ENCODE results near the gene MEDAG. TPM values are rescaled to one million over a fixed set of nuclear protein-coding genes. Genes with fewer than 3 reads are reported as not detected.
A peak's percentile ranks its signal among the peaks of the same experiment; 100 is the strongest.

MEDAG gene
- polyA plus RNA-seq, 1 of the 3 experiments (the other 2 are of a cell fraction) = not detected

DNA sequence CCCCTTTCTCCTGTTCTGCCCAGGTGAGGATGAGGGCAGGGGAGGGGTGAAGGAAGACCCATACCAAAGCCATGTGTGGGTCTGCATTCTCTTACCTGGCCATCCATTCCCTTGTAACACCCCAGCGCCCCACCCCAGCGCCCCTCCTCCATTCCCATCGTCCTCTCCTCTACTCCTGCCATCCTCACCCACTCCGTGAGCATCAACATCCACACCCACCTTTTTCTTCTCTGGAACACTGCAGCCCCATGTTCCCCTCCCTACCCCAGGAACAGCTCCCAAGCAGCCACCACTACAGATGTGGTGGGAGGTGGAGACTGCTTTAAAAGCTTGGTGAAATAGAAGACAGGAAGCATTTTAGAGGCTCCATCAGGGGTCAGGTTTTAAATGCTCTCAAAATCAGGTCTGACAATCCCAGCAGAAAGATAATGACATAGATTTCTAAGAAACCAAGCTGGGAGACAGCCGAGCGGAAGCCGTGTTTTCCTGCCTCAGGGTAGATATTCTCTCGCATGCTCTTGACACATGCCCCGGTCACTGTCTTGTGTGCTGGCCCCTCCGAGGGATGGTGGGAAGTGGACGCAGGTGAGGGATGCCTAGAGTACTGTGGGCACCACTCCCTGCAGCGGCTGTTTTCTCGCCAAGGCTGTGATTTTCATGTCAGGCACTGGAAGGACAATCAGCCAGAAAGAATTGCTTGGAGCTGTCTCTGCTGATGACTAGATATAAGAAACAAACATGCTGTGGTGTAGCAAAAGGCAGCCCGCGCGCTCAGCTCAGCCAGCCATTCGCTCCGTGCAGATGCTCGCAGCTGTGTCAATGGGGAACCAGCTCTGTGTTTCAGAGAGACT, 9.8 kb downstream of the MEDAG start:
- Histone ChIP-seq H3K36me3 (replicated peaks in 1 of 2; ENCODE audit: control insufficient read depth in 1 of 2, insufficient read depth in 2 of 2, low read length in 1 of 2) (no peaks in the 10 kb centered on the region), H3K4me3 (ENCODE audit: low read depth in 2 of 2, low read length in 1 of 2) (peak overlapping the region in 1 of 2 experiments; percentile 27; a peak in 1 of 4 replicates), H3K9me2 (no peaks in the 10 kb centered on the region), H3K79me2 (ENCODE audit: insufficient read depth) (no peaks in the 10 kb centered on the region), H3K27me3 (ENCODE audit: insufficient read depth) (no peaks in the 10 kb centered on the region), H3K27ac (ENCODE audit: low read depth in 2 of 2, low read length in 1 of 2) (peak overlapping the region in 1 of 2 experiments; percentile 84; a peak in 2 of 4 replicates), H3K4me1 (ENCODE audit: control insufficient read depth in 1 of 2, insufficient read depth in 2 of 2, low read depth in 1 of 2, low read length in 1 of 2) (peaks cover 0 to 28% of the 10 kb centered on the region in 2 experiments; a peak in 2 of 4 replicates), H2AFZ (ENCODE audit: low read depth) (no peak overlapping the region), H3K9me3 (no peaks in the 10 kb centered on the region), H4K20me1 (ENCODE audit: insufficient read depth) (no peaks in the 10 kb centered on the region), H3K9ac (no peak overlapping the region), H3F3A (replicated peaks; ENCODE audit: insufficient read depth) (no peaks in the 10 kb centered on the region), H3K4me2 (peak overlapping the region; percentile 29; the same call in 1 of the 2 replicates)
- POLR2A ChIA-PET = interaction anchor here (0.7 to 1.5 kb wide), 8 partner anchors 9 to 609 kb away, joined by 3 to 6 read pairs (median 4); partner anchors contain the start of gene KATNAL1
- TF ChIP-seq, protein P1, sequence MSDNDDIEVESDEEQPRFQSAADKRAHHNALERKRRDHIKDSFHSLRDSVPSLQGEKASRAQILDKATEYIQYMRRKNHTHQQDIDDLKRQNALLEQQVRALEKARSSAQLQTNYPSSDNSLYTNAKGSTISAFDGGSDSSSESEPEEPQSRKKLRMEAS (IDR thresholded peaks at IDR 0.05; ENCODE audit: low read depth) = no peak
- TF ChIP-seq EP300 (IDR thresholded peaks at IDR 0.05; ENCODE audit: borderline replicate concordance in 1 of 2, low read depth in 1 of 2, low read length in 1 of 2) (peak in 1 of 2 experiments; percentile 42; a peak in 1 of 4 replicates), ELF1 (IDR thresholded peaks at IDR 0.05) (no peak), FOSL2 (IDR thresholded peaks at IDR 0.05; ENCODE audit: borderline replicate concordance, low read depth) (no peak), MXI1 (IDR thresholded peaks at IDR 0.05; ENCODE audit: low read depth, low read length) (peak; percentile 79; the same call in 1 of the 2 replicates), RAD21 (IDR thresholded peaks at IDR 0.05; ENCODE audit: low read length) (peak; percentile 19), RCOR1 (IDR thresholded peaks at IDR 0.05; ENCODE audit: low read length) (peak; percentile 42; the same call in 1 of the 2 replicates), GATA2 (CRISPR knock-in tag; IDR thresholded peaks at IDR 0.05) (peak; percentile 78; the same call in 1 of the 2 replicates), POLR2AphosphoS5 (IDR thresholded peaks at IDR 0.05; ENCODE audit: low read depth, low read length) (no peak), FOXJ3 (CRISPR knock-in tag; IDR thresholded peaks at IDR 0.05) (peak; percentile 83)
- TF ChIP-seq, protein P2, sequence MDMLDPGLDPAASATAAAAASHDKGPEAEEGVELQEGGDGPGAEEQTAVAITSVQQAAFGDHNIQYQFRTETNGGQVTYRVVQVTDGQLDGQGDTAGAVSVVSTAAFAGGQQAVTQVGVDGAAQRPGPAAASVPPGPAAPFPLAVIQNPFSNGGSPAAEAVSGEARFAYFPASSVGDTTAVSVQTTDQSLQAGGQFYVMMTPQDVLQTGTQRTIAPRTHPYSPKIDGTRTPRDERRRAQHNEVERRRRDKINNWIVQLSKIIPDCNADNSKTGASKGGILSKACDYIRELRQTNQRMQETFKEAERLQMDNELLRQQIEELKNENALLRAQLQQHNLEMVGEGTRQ (IDR thresholded peaks at IDR 0.05; ENCODE audit: borderline replicate concordance, low read depth, low read length) = no peak
- CTCF ChIA-PET = interaction anchor here (0.8 to 1.7 kb wide), 9 partner anchors 9 to 129 kb away, joined by 3 to 8 read pairs (median 4); no protein-coding TSS in a partner anchor
- 26% methylated on average over 19 of the region's 19 CpGs for WGBS (ENCODE audit: low lambda C conversion rate)
- peak; percentile 75 for DNase-seq

DNA sequence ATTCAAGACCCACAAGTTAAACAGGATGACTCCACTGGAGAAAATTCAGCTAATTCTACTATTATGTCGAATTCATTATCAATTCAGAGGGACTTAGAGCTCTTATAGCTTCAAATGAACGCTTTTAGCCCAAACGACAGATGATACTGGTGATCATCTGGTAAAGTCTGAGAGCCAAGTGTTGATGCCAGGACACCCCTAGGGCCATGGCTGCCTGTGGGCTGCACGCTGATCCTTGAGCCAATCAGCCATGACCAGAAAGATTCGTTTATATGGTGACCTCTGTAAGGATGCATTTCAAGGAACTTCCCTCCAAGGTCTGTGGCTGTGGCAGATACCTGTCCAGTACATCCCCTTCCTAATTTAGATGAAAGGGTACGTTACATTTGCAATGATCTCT, 10.9 kb downstream of the MEDAG start:
- DNase-seq = no peak
- H3K79me2 ChIP-seq (ENCODE audit: insufficient read depth) = no peaks in the 10 kb centered on the region
- no peaks in the 10 kb centered on the region for H3K9me2 ChIP-seq
- no peak overlapping the region for H2AFZ ChIP-seq (ENCODE audit: low read depth)
- H3K9ac ChIP-seq = no peak overlapping the region
- no peaks in the 10 kb centered on the region for H3K9me3 ChIP-seq
- ChIA-PET POLR2A (interaction anchor here (0.9 to 1.5 kb wide), 4 partner anchors 50 to 610 kb away, joined by 3 to 6 read pairs (median 4); partner anchors contain the start of gene KATNAL1), CTCF (interaction anchor here (1.0 to 1.7 kb wide), 6 partner anchors 10 to 128 kb away, joined by 3 to 8 read pairs (median 4); no protein-coding TSS in a partner anchor)
- no peaks in the 10 kb centered on the region for H4K20me1 ChIP-seq (ENCODE audit: insufficient read depth)
- H3K36me3 ChIP-seq (replicated peaks in 1 of 2; ENCODE audit: control insufficient read depth in 1 of 2, insufficient read depth in 2 of 2, low read length in 1 of 2) = no peaks in the 10 kb centered on the region
- TF ChIP-seq ELF1 (IDR thresholded peaks at IDR 0.05) (no peak), TAF1 (IDR thresholded peaks at IDR 0.05; ENCODE audit: borderline replicate concordance, low read depth, low read length) (no peak), EP300 (IDR thresholded peaks at IDR 0.05; ENCODE audit: borderline replicate concordance in 1 of 2, low read depth in 1 of 2, low read length in 1 of 2) (no peak), JUND (IDR thresholded peaks at IDR 0.05) (no peak), FOXJ3 (CRISPR knock-in tag; IDR thresholded peaks at IDR 0.05) (no peak), SIN3A (IDR thresholded peaks at IDR 0.05; ENCODE audit: borderline replicate concordance, low read depth, low read length) (no peak), GATA2 (CRISPR knock-in tag; IDR thresholded peaks at IDR 0.05) (no peak), NRF1 (IDR thresholded peaks at IDR 0.05; ENCODE audit: low read depth, low read length) (no peak), NFIC (IDR thresholded peaks at IDR 0.05; ENCODE audit: borderline replicate concordance) (no peak), MEF2A (IDR thresholded peaks at IDR 0.05; ENCODE audit: borderline replicate concordance, low read depth) (no peak), POLR2AphosphoS5 (IDR thresholded peaks at IDR 0.05; ENCODE audit: low read depth, low read length) (no peak), RAD21 (IDR thresholded peaks at IDR 0.05; ENCODE audit: low read length) (no peak), GABPA (IDR thresholded peaks at IDR 0.05; ENCODE audit: low read depth) (no peak), RFX5 (IDR thresholded peaks at IDR 0.05; ENCODE audit: low read length) (no peak)
- TF ChIP-seq, protein P3, sequence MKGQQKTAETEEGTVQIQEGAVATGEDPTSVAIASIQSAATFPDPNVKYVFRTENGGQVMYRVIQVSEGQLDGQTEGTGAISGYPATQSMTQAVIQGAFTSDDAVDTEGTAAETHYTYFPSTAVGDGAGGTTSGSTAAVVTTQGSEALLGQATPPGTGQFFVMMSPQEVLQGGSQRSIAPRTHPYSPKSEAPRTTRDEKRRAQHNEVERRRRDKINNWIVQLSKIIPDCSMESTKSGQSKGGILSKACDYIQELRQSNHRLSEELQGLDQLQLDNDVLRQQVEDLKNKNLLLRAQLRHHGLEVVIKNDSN (IDR thresholded peaks at IDR 0.05; ENCODE audit: borderline replicate concordance, low read depth) = no peak
- peak overlapping the region in 1 of 2 experiments; percentile 84; a peak in 2 of 4 replicates for H3K27ac ChIP-seq (ENCODE audit: low read depth in 2 of 2, low read length in 1 of 2)
- H3K4me1 ChIP-seq (ENCODE audit: control insufficient read depth in 1 of 2, insufficient read depth in 2 of 2, low read depth in 1 of 2, low read length in 1 of 2) = peaks cover 0 to 28% of the 10 kb centered on the region in 2 experiments; a peak in 2 of 4 replicates
- H3F3A ChIP-seq (replicated peaks; ENCODE audit: insufficient read depth) = no peaks in the 10 kb centered on the region
- WGBS (ENCODE audit: low lambda C conversion rate) = 75% methylated on average over 6 of the region's 6 CpGs
- no peak overlapping the region for H3K4me3 ChIP-seq (ENCODE audit: low read depth in 2 of 2, low read length in 1 of 2)
- no peaks in the 10 kb centered on the region for H3K27me3 ChIP-seq (ENCODE audit: insufficient read depth)
- no peak overlapping the region for H3K4me2 ChIP-seq
